SK-N-MC (cell line): ENCODE data around the gene CCDC34.

ENCODE experiments used
- DNase-seq: peaks from one replicate; pipeline ENCODE4 v3.0.0-alpha.2; 2011; ENCODE audit warnings: low read depth, low spot score
- H3K27ac ChIP-seq: fragments of 200-600 bp; sonication (generic); 2 replicates; pipeline ENCODE4 v1.5.1; 2016; ENCODE audit warnings: mixed run types
- H3K36me3 ChIP-seq: fragments of 200-600 bp; sonication (generic); 2 replicates; pipeline ENCODE4 v1.6.1; 2017; ENCODE audit warnings: antibody characterized with exemption, low read length, mixed read lengths; ENCODE audit not compliant: insufficient read depth
- H3K4me3 ChIP-seq: fragments of 200-600 bp; sonication (generic); 2 replicates; pipeline ENCODE4 v1.5.1; 2016
- H3K9ac ChIP-seq: fragments of 200-600 bp; sonication (generic); 2 replicates; pipeline ENCODE4 v1.8.0; 2017; ENCODE audit warnings: mixed run types, mixed read lengths; ENCODE audit not compliant: insufficient read length
- H3K9me3 ChIP-seq: fragments of 200-600 bp; sonication (generic); 2 replicates; pipeline ENCODE4 v1.6.1; 2017; ENCODE audit warnings: low read depth, mild to moderate bottlenecking, antibody characterized with exemption, low read length, moderate library complexity, mixed read lengths
- EZH2 ChIP-seq: fragments of 200-600 bp; sonication (generic); IDR thresholded peaks from one replicate; pipeline ENCODE4 v1.6.1; 2017; ENCODE audit warnings: antibody characterized with exemption
- FOXP2 ChIP-seq: optimal IDR thresholded peaks from 2 replicates; pipeline ENCODE3; 2011; ENCODE audit warnings: mild to moderate bottlenecking, moderate library complexity; ENCODE audit not compliant: insufficient read depth; ENCODE audit errors: extremely low read length, control extremely low read depth
- POLR2AphosphoS5 ChIP-seq: IDR thresholded peaks from 2 replicates; pipeline ENCODE4 v1.6.1; 2012; ENCODE audit warnings: mild to moderate bottlenecking, low read depth, low read length, borderline replicate concordance

CCDC34 gene

GRCh38 chr11:27313157-27313821, 49.7 kb downstream of the CCDC34 start:
- Histone ChIP-seq H3K9ac (peak overlapping the region; percentile 22), H3K4me3 (peak overlapping the region; percentile 63), H3K27ac (peak overlapping the region; percentile 94), H3K9me3 (no peaks in the 10 kb centered on the region), H3K36me3 (no peaks in the 10 kb centered on the region)
- DNase-seq: peak; percentile 87
- TF ChIP-seq EZH2 (no peak), FOXP2 (no peak), POLR2AphosphoS5 (no peak)

GRCh38 chr11:27312110-27312509, 50.9 kb downstream of the CCDC34 start:
- Histone ChIP-seq H3K4me3 (no peak overlapping the region), H3K36me3 (no peaks in the 10 kb centered on the region), H3K27ac (peak overlapping the region; percentile 94; the same call in 1 of the 2 replicates), H3K9ac (no peak overlapping the region), H3K9me3 (no peaks in the 10 kb centered on the region)
- no peak for DNase-seq
- TF ChIP-seq EZH2: no peak
- TF ChIP-seq POLR2AphosphoS5: no peak
- no peak for TF ChIP-seq FOXP2

GRCh38 chr11:27310707-27311106, 52.3 kb downstream of the CCDC34 start:
- no peak for DNase-seq
- no peak for TF ChIP-seq FOXP2
- no peak for TF ChIP-seq EZH2
- no peak for TF ChIP-seq POLR2AphosphoS5

GRCh38 chr11:27310182-27310581, 52.8 kb downstream of the CCDC34 start:
- Histone ChIP-seq H3K27ac (no peak overlapping the region), H3K4me3 (no peak overlapping the region), H3K36me3 (no peaks in the 10 kb centered on the region), H3K9me3 (no peaks in the 10 kb centered on the region), H3K9ac (no peak overlapping the region)
- DNase-seq: no peak
- TF ChIP-seq POLR2AphosphoS5: no peak
- TF ChIP-seq FOXP2: no peak
- no peak for TF ChIP-seq EZH2

More at GRCh38 chr11:27310707-27311106, 52.3 kb downstream of the CCDC34 start:
- H3K27ac ChIP-seq: 0 out of 2 replicates have a peak overlapping the region, but pooled peaks have one; percentile 57
- no peaks in the 10 kb centered on the region for H3K36me3 ChIP-seq
- no peak overlapping the region for H3K9ac ChIP-seq
- H3K9me3 ChIP-seq: no peaks in the 10 kb centered on the region
- no peak overlapping the region for H3K4me3 ChIP-seq

- no peak for TF ChIP-seq EZH2
- no peak for TF ChIP-seq FOXP2
- no peak for TF ChIP-seq POLR2AphosphoS5
- no peak overlapping the region for H3K9ac ChIP-seq
- DNase-seq: no peak
- no peak overlapping the region for H3K27ac ChIP-seq
- no peaks in the 10 kb centered on the region for H3K9me3 ChIP-seq
- no peaks in the 10 kb centered on the region for H3K36me3 ChIP-seq
- no peak overlapping the region for H3K4me3 ChIP-seq
Observed at GRCh38 chr11:27309046-27309445, 54.0 kb downstream of the CCDC34 start.

GRCh38 chr11:27307232-27307631, 55.8 kb downstream of the CCDC34 start:
- H3K36me3 ChIP-seq: no peaks in the 10 kb centered on the region
- no peak overlapping the region for H3K27ac ChIP-seq
- no peak overlapping the region for H3K4me3 ChIP-seq
- DNase-seq: no peak
- no peaks in the 10 kb centered on the region for H3K9me3 ChIP-seq
- no peak for TF ChIP-seq POLR2AphosphoS5
- TF ChIP-seq FOXP2: no peak
- no peak for TF ChIP-seq EZH2
- H3K9ac ChIP-seq: no peak overlapping the region

GRCh38 chr11:27305751-27306150, 57.3 kb downstream of the CCDC34 start:
- DNase-seq: no peak
- Histone ChIP-seq H3K9ac (no peak overlapping the region), H3K36me3 (no peaks in the 10 kb centered on the region), H3K4me3 (no peak overlapping the region), H3K9me3 (no peaks in the 10 kb centered on the region), H3K27ac (no peak overlapping the region)
- TF ChIP-seq POLR2AphosphoS5: no peak
- no peak for TF ChIP-seq EZH2

- Histone ChIP-seq H3K9me3 (no peaks in the 10 kb centered on the region), H3K9ac (no peak overlapping the region), H3K27ac (no peak overlapping the region), H3K4me3 (no peak overlapping the region), H3K36me3 (no peaks in the 10 kb centered on the region)
- TF ChIP-seq FOXP2: no peak
- DNase-seq: no peak
Observed at GRCh38 chr11:27304514-27304913, 58.5 kb downstream of the CCDC34 start.

GRCh38 chr11:27303903-27304302, 59.1 kb downstream of the CCDC34 start:
- no peak overlapping the region for H3K27ac ChIP-seq
- DNase-seq: no peak
- H3K36me3 ChIP-seq: no peaks in the 10 kb centered on the region
- no peak overlapping the region for H3K4me3 ChIP-seq
- no peak overlapping the region for H3K9ac ChIP-seq
- H3K9me3 ChIP-seq: no peaks in the 10 kb centered on the region
- no peak for TF ChIP-seq FOXP2
- TF ChIP-seq POLR2AphosphoS5: no peak
- TF ChIP-seq EZH2: no peak
